A549 treated with Mapracorat at 1 μM for 4 hours (cell line): Measurements from ENCODE around the gene EN1. TPM values are rescaled to one million over a fixed set of nuclear protein-coding genes. Genes with fewer than 3 reads are reported as not detected.

Experiments used
- total RNA-seq: library from RNA; stranded (reverse); fragments of 200-300 nt; extraction: Qiagen RNA extraction; gene quantifications from 5 replicates; pipeline ENCODE4 v1.2.3, GENCODE V29; 2022

EN1 gene
- 0.70 to 1.3 TPM (median 1.0 TPM) in 5 replicates for total RNA-seq

GRCh38 chr2:118846953-118847761 is at the start of gene EN1:
EN1 (minus strand) TSS chr2:118847648; CDS start chr2:118847167, 481 bp downstream.

Other genes starting within 250 kb of the EN1 start
- gene MARCO, start 94.5 kb upstream of the EN1 start, total RNA-seq, result 0.08 to 0.27 TPM (median 0.10 TPM) in 3 of 5 replicates, not detected in the others